RWPE2 (cell line): ENCODE results near the gene ARID4A.

Experiments
- ATAC-seq: fragments of 200-7000 bp; cut with Tn5 transposase; 3 replicates; pipeline ENCODE4 v1.9.1; 2021; ENCODE audit warnings: low read depth
- DNase-seq: peaks from one replicate; pipeline ENCODE4 v3.0.0-alpha.2; 2020; ENCODE audit warnings: low spot score
- H3K27ac ChIP-seq: fragments of 450-650 bp; 2 replicates; pipeline ENCODE4 v1.5.1; 2017; ENCODE audit warnings: mild to moderate bottlenecking; ENCODE audit not compliant: poor library complexity, severe bottlenecking
- H3K27me3 ChIP-seq: fragments of 250-450 bp; sonication (Bioruptor Pico); 2 replicates; pipeline ENCODE4 v1.5.1; 2021; ENCODE audit warnings: mild to moderate bottlenecking, moderate library complexity; ENCODE audit not compliant: insufficient read depth, poor library complexity, severe bottlenecking
- H3K36me3 ChIP-seq: fragments of 250-450 bp; sonication (Bioruptor Pico); 2 replicates; pipeline ENCODE4 v1.5.1; 2020; ENCODE audit warnings: low read depth, mild to moderate bottlenecking, moderate library complexity
- H3K4me1 ChIP-seq: fragments of 250-450 bp; sonication (Bioruptor Pico); 2 replicates; pipeline ENCODE4 v1.5.1; 2021; ENCODE audit warnings: mild to moderate bottlenecking, moderate library complexity; ENCODE audit not compliant: insufficient read depth, poor library complexity, severe bottlenecking
- H3K4me3 ChIP-seq: fragments of 250-450 bp; sonication (Bioruptor Pico); 2 replicates; pipeline ENCODE4 v1.5.1; 2021; ENCODE audit warnings: mild to moderate bottlenecking, moderate library complexity; ENCODE audit not compliant: severe bottlenecking
- H3K9me3 ChIP-seq: fragments of 250-450 bp; sonication (Bioruptor Pico); 2 replicates; pipeline ENCODE4 v1.5.1; 2021; ENCODE audit warnings: mild to moderate bottlenecking, moderate library complexity; ENCODE audit not compliant: severe bottlenecking
- CTCF ChIP-seq: fragments of 450-650 bp; IDR thresholded peaks from one replicate; pipeline ENCODE4 v1.5.1; 2017; ENCODE audit warnings: mild to moderate bottlenecking, moderate library complexity; ENCODE audit not compliant: poor library complexity, severe bottlenecking

ARID4A gene

GRCh38 chr14:58278177-58278576 is 20.2 kb upstream of the ARID4A start:
- no peak overlapping the region for H3K27ac ChIP-seq
- no peak overlapping the region for H3K4me3 ChIP-seq
- TF ChIP-seq CTCF = no peak
- H3K27me3 ChIP-seq = no peaks in the 10 kb centered on the region
- ATAC-seq (no peak), DNase-seq (no peak)
- peaks cover 80% of the 10 kb centered on the region for H3K36me3 ChIP-seq
- H3K4me1 ChIP-seq = peaks cover 24% of the 10 kb centered on the region
- H3K9me3 ChIP-seq = no peaks in the 10 kb centered on the region

GRCh38 chr14:58280954-58281787 is 17.2 kb upstream of the ARID4A start:
- Histone ChIP-seq H3K27ac (peak overlapping the region; percentile 72), H3K9me3 (no peaks in the 10 kb centered on the region), H3K27me3 (no peaks in the 10 kb centered on the region), H3K4me3 (no peak overlapping the region), H3K36me3 (peaks cover 81% of the 10 kb centered on the region), H3K4me1 (peaks cover 25% of the 10 kb centered on the region)
- peak; percentile 85 for ATAC-seq
- no peak for TF ChIP-seq CTCF
- no peak for DNase-seq

GRCh38 chr14:58281969-58282368 is 16.4 kb upstream of the ARID4A start:
- Histone ChIP-seq H3K27ac (peak overlapping the region; percentile 72), H3K4me1 (peaks cover 25% of the 10 kb centered on the region), H3K27me3 (no peaks in the 10 kb centered on the region), H3K4me3 (no peak overlapping the region), H3K36me3 (peaks cover 82% of the 10 kb centered on the region), H3K9me3 (no peaks in the 10 kb centered on the region)
- DNase-seq (no peak), ATAC-seq (no peak)
- TF ChIP-seq CTCF = no peak

- no peak for DNase-seq
- Histone ChIP-seq H3K36me3 (peaks cover 85% of the 10 kb centered on the region), H3K27me3 (no peaks in the 10 kb centered on the region), H3K4me1 (peaks cover 26% of the 10 kb centered on the region), H3K4me3 (no peak overlapping the region), H3K27ac (peak overlapping the region; percentile 72), H3K9me3 (no peaks in the 10 kb centered on the region)
- no peak for ATAC-seq
- TF ChIP-seq CTCF = no peak
Observed at GRCh38 chr14:58282925-58283593, 15.3 kb upstream of the ARID4A start.
